H1 (cell line): Measurements from ENCODE around the gene STK11IP. TPM values are rescaled to one million over a fixed set of nuclear protein-coding genes. Genes with fewer than 3 reads are reported as not detected.

ENCODE experiments used
- CTCF ChIA-PET: fragments of 300-600 bp; sonication (Branson Sonifier 250); formaldehyde crosslinking; loops from one replicate; lab custom pipeline; 2021; ENCODE audit not compliant: partially characterized antibody; lab: Charles Lee
- POLR2A ChIA-PET: fragments of 300-600 bp; sonication (Branson Sonifier 250); formaldehyde crosslinking; loops from one replicate; lab custom pipeline; 2021; ENCODE audit warnings: inconsistent platforms; ENCODE audit not compliant: partially characterized antibody; lab: Charles Lee
- DNase-seq, 2 experiments: peaks; one replicate each; pipeline versions ENCODE4 v3.0.0 to v3.0.0-alpha.2; 2010 to 2022; ENCODE audit warnings: low spot score in 2 of 2, low read depth in 1 of 2, mixed read lengths in 1 of 2
- FAIRE-seq: peaks from 2 replicates; lab custom pipeline; 2011; peaks lifted over from hg19 to GRCh38; lab: Jason Lieb, UNC
- H2AFZ ChIP-seq: 2 replicates; pipeline ENCODE4 v1.8.1; 2012; ENCODE audit warnings: low read length, inconsistent platforms
- H2AK5ac ChIP-seq: 2 replicates; pipeline ENCODE4 v1.6.1; 2013; ENCODE audit warnings: low read depth, low read length
- H2BK120ac ChIP-seq: replicated peaks from 2 replicates; pipeline ENCODE3; 2013; ENCODE audit warnings: low read depth, low read length, inconsistent platforms
- H2BK12ac ChIP-seq: 2 replicates; pipeline ENCODE4 v1.6.1; 2013; ENCODE audit warnings: low read depth, low read length
- H2BK15ac ChIP-seq: 2 replicates; pipeline ENCODE4 v1.6.1; 2013; ENCODE audit warnings: low read length
- H2BK20ac ChIP-seq: 2 replicates; pipeline ENCODE4 v1.6.1; 2013; ENCODE audit warnings: low read length
- H2BK5ac ChIP-seq: 2 replicates; pipeline ENCODE4 v1.6.1; 2013; ENCODE audit warnings: low read depth, low read length
- H3K14ac ChIP-seq: 2 replicates; pipeline ENCODE4 v1.6.1; 2013; ENCODE audit warnings: inconsistent platforms; ENCODE audit not compliant: insufficient read length
- H3K18ac ChIP-seq: 2 replicates; pipeline ENCODE4 v1.6.1; 2013; ENCODE audit warnings: low read length; ENCODE audit errors: extremely low read depth
- H3K23ac ChIP-seq: 2 replicates; pipeline ENCODE4 v1.6.1; 2013; ENCODE audit warnings: inconsistent platforms; ENCODE audit not compliant: insufficient read length
- H3K23me2 ChIP-seq: 2 replicates; pipeline ENCODE4 v1.6.1; 2013; ENCODE audit warnings: low read depth, low read length
- H3K27ac ChIP-seq: 2 replicates; pipeline ENCODE4 v1.6.1; 2011; ENCODE audit warnings: low read depth, low read length, inconsistent platforms
- H3K27me3 ChIP-seq, 4 experiments: replicated peaks in 1 of 4; 1 replicate in 1 of 4; 2 replicates in 3 of 4; pipeline versions ENCODE4 v1.6.1 to v1.8.1; 2011 to 2013; ENCODE audit warnings: low read length in 3 of 4, mild to moderate bottlenecking in 3 of 4, inconsistent platforms in 2 of 4, mixed read lengths in 2 of 4, moderate library complexity in 1 of 4; ENCODE audit not compliant: control insufficient read depth in 3 of 4, insufficient read depth in 3 of 4; ENCODE audit errors: extremely low read depth in 1 of 4
- H3K36me3 ChIP-seq, 4 experiments: 2 replicates each; pipeline versions ENCODE4 v1.6.1 to v1.8.1; 2011 to 2013; ENCODE audit warnings: mild to moderate bottlenecking in 4 of 4, low read length in 3 of 4, moderate library complexity in 2 of 4, control low read depth in 1 of 4, inconsistent platforms in 1 of 4; ENCODE audit not compliant: insufficient read depth in 4 of 4, control insufficient read depth in 2 of 4
- H3K4ac ChIP-seq: replicated peaks from 2 replicates; pipeline ENCODE3; 2013; ENCODE audit warnings: low read length, low read depth, mixed read lengths, inconsistent platforms; ENCODE audit not compliant: insufficient read length
- H3K4me1 ChIP-seq, 4 experiments: replicated peaks in 1 of 4; 1 replicate in 1 of 4; 2 replicates in 3 of 4; pipeline versions ENCODE4 v1.6.1 to v1.8.1; 2011 to 2013; ENCODE audit warnings: low read length in 3 of 4, inconsistent platforms in 2 of 4, mixed read lengths in 1 of 4; ENCODE audit not compliant: insufficient read depth in 4 of 4, control insufficient read depth in 3 of 4
- H3K4me2 ChIP-seq, 2 experiments: 2 replicates each; pipeline versions ENCODE4 v1.6.1 to v1.8.1; 2011 to 2013; ENCODE audit warnings: low read depth in 2 of 2, low read length in 2 of 2, control low read depth in 1 of 2, inconsistent platforms in 1 of 2, mild to moderate bottlenecking in 1 of 2; ENCODE audit not compliant: insufficient read depth in 1 of 2
- H3K4me3 ChIP-seq, 4 experiments: fragments of 200-600, 300-600 bp in 1 of 4; sonication (generic), shearing (Covaris generic), sonication (Bioruptor Twin) in 1 of 4; 2 replicates each; pipeline versions ENCODE4 v1.5.1 to v1.8.1; 2011 to 2016; ENCODE audit warnings: low read length in 4 of 4, low read depth in 3 of 4, control low read depth in 2 of 4, inconsistent platforms in 2 of 4, mild to moderate bottlenecking in 2 of 4, mixed read lengths in 1 of 4, moderate library complexity in 1 of 4; ENCODE audit not compliant: insufficient read depth in 2 of 4; ENCODE audit errors: extremely low read depth in 1 of 4
- H3K56ac ChIP-seq: replicated peaks from 2 replicates; pipeline ENCODE3; 2013; ENCODE audit warnings: low read depth, mild to moderate bottlenecking, mixed read lengths, low read length, inconsistent platforms; ENCODE audit not compliant: insufficient read length
- H3K79me1 ChIP-seq: 2 replicates; pipeline ENCODE4 v1.6.1; 2013; ENCODE audit warnings: low read depth, low read length, control low read depth
- H3K79me2 ChIP-seq, 2 experiments: 2 replicates each; pipeline versions ENCODE4 v1.6.1 to v1.8.1; 2012 to 2013; ENCODE audit warnings: low read length in 2 of 2, mild to moderate bottlenecking in 2 of 2, inconsistent platforms in 1 of 2; ENCODE audit not compliant: insufficient read depth in 2 of 2, control insufficient read depth in 1 of 2
- H3K9ac ChIP-seq, 4 experiments: replicated peaks in 1 of 4; 1 replicate in 1 of 4; 2 replicates in 3 of 4; pipeline versions ENCODE4 v1.6.1 to v1.8.1; 2011 to 2013; ENCODE audit warnings: low read depth in 3 of 4, low read length in 3 of 4, control low read depth in 2 of 4, mild to moderate bottlenecking in 2 of 4, moderate library complexity in 2 of 4, inconsistent platforms in 1 of 4; ENCODE audit errors: extremely low read depth in 1 of 4
- H3K9me3 ChIP-seq, 2 experiments: 2 replicates each; pipeline versions ENCODE4 v1.6.1 to v1.8.1; 2012 to 2013; ENCODE audit warnings: mild to moderate bottlenecking in 2 of 2, moderate library complexity in 2 of 2, control low read depth in 1 of 2, inconsistent platforms in 1 of 2, low read depth in 1 of 2, low read length in 1 of 2, mixed read lengths in 1 of 2; ENCODE audit not compliant: insufficient read depth in 2 of 2
- H4K20me1 ChIP-seq, 2 experiments: replicated peaks in 1 of 2; 2 replicates each; pipeline versions ENCODE3 to v1.8.1; 2011 to 2013; ENCODE audit warnings: inconsistent platforms in 2 of 2, low read length in 2 of 2, mild to moderate bottlenecking in 1 of 2; ENCODE audit not compliant: insufficient read depth in 2 of 2, control insufficient read depth in 1 of 2
- H4K5ac ChIP-seq: 2 replicates; pipeline ENCODE4 v1.6.1; 2013; ENCODE audit warnings: low read length, low read depth, mixed read lengths, inconsistent platforms; ENCODE audit not compliant: insufficient read length
- H4K8ac ChIP-seq: 2 replicates; pipeline ENCODE4 v1.8.0; 2013; ENCODE audit warnings: mild to moderate bottlenecking, moderate library complexity, low read length, inconsistent platforms; ENCODE audit not compliant: insufficient read depth; ENCODE audit errors: extremely low read depth
- H4K91ac ChIP-seq: replicated peaks from 2 replicates; pipeline ENCODE3; 2013; ENCODE audit warnings: low read length, mixed read lengths, inconsistent platforms; ENCODE audit not compliant: insufficient read length
- NANOG ChIP-seq: IDR thresholded peaks from 2 replicates; pipeline ENCODE4 v1.6.1; 2011; ENCODE audit warnings: low read length, low read depth, mild to moderate bottlenecking, inconsistent platforms; ENCODE audit not compliant: insufficient read depth, poor library complexity, severe bottlenecking
- RFX5 ChIP-seq: IDR thresholded peaks from 2 replicates; pipeline ENCODE4 v1.6.1; 2011; ENCODE audit warnings: low read depth, low read length, improper control_type of control experiment, borderline replicate concordance
- RNF2 ChIP-seq: fragments of 200-900, 300-1000 bp; sonication (generic); IDR thresholded peaks from 2 replicates; pipeline ENCODE4 v1.7.1; 2016; ENCODE audit warnings: borderline replicate concordance, low read depth, mild to moderate bottlenecking, antibody characterized with exemption, low read length; ENCODE audit not compliant: poor library complexity, severe bottlenecking; ENCODE audit errors: missing control alignments
- SRF ChIP-seq: IDR thresholded peaks from 2 replicates; pipeline ENCODE4 v1.6.1; 2011; ENCODE audit warnings: mild to moderate bottlenecking, low read depth, low read length, moderate library complexity
- WGBS, 2 experiments: shearing (Covaris generic) in 1 of 2; methylation state at CpG; one replicate each; pipeline versions ENCODE4 v1.1.6 to v1.1.7; 2013 to 2015; ENCODE audit warnings: low lambda C conversion rate in 2 of 2, mixed read lengths in 2 of 2, inconsistent platforms in 1 of 2, low coverage in 1 of 2, missing lambda C conversion rate in 1 of 2; ENCODE audit not compliant: insufficient replicate concordance in 2 of 2, insufficient coverage in 1 of 2, insufficient read length in 1 of 2; ENCODE audit errors: extremely low coverage in 1 of 2, missing lambda C conversion rate in 1 of 2; 5-methylcytosine and 5-hydroxymethylcytosine counted together
- polyA plus RNA-seq, 7 experiments: library from polyadenylated mRNA; depleted of rRNA in 3 of 7; stranded (reverse) in 5 of 7; unstranded in 2 of 7; fragments of >200 nt in 5 of 7; fragments of 200-250 nt in 2 of 7; gene quantifications; 1 replicate in 5 of 7; 2 replicates in 1 of 7; 4 replicates in 1 of 7; pipeline versions ENCODE4 v1.2.1 to v1.2.3, GENCODE V29; 2011 to 2013; ENCODE audit warnings: missing spikeins in 2 of 7, mixed read lengths in 2 of 7
- total RNA-seq: library from RNA; stranded (reverse); fragmentation: NEBNext Ultra II Directional; extraction: Animal tissue kit (Norgen Biotek cat#: 25700); gene quantifications from 2 replicates; pipeline ENCODE4 v1.2.1, GENCODE V29; 2021
- TF ChIP-seq, protein P1 (sequence below): IDR thresholded peaks from 2 replicates; pipeline ENCODE4 v1.6.1; 2012; ENCODE audit warnings: low read length, inconsistent platforms
- TF ChIP-seq, protein P2 (sequence below): IDR thresholded peaks from 2 replicates; pipeline ENCODE4 v1.6.1; 2012; ENCODE audit warnings: inconsistent platforms
- TF ChIP-seq, protein P3 (sequence below): IDR thresholded peaks from 2 replicates; pipeline ENCODE4 v1.6.1; 2012; ENCODE audit warnings: inconsistent platforms

STK11IP gene
- total and polyA plus RNA-seq, 2 of the 8 experiments (the other 6 are each of a cell fraction or from before 2014, with no cell fraction given), result 18.5 to 29.6 TPM

DNA sequence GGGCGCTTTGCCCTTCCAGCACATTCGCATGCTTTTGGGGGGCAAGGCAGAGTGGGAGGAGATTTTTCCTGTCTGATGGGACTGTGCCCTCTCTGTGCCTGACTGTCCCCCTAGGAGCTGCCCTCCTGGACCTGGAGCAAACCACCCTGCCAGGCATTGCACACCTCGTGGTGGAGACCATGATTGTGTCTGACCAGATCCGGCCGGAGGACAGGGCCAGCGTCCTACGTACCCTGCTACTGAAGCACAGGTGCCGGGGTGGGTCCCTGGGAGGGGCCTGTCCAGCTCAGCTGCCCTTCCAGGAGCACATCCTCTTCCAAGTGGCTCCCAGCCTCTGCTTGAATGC is 35.1 kb downstream of the STK11IP start:
- Histone ChIP-seq H3K14ac (no peak overlapping the region), H3K36me3 (no peaks in the 10 kb centered on the region), H4K91ac (no peak overlapping the region), H4K8ac (no peak overlapping the region), H2BK20ac (no peak overlapping the region), H4K5ac (no peak overlapping the region), H2BK120ac (no peak overlapping the region), H2BK12ac (no peak overlapping the region), H3K79me1 (no peaks in the 10 kb centered on the region), H3K4me2 (no peak overlapping the region), H2BK5ac (no peak overlapping the region), H3K56ac (no peak overlapping the region), H3K27ac (no peak overlapping the region), H3K4me3 (no peak overlapping the region), H3K9me3 (no peaks in the 10 kb centered on the region), H3K79me2 (no peaks in the 10 kb centered on the region), H3K23me2 (peaks cover 4% of the 10 kb centered on the region; the same call in 1 of the 2 replicates), H2AFZ (no peak overlapping the region), H4K20me1 (peaks cover 0 to 5% of the 10 kb centered on the region in 2 experiments), H3K27me3 (peaks cover 0 to 2% (median under 1%) of the 10 kb centered on the region in 4 experiments; a peak in 1 of 7 replicates), H3K18ac (no peak overlapping the region), H3K4me1 (peaks cover 0 to 8% (median 3%) of the 10 kb centered on the region in 4 experiments; a peak in 3 of 7 replicates), H3K23ac (no peak overlapping the region), H2BK15ac (no peak overlapping the region), H2AK5ac (no peak overlapping the region), H3K9ac (no peak overlapping the region), H3K4ac (no peak overlapping the region)
- FAIRE-seq (no peak), DNase-seq (no peak)
- CTCF ChIA-PET, result interaction anchor here (0.6 to 22.0 kb wide), 9 partner anchors 11 to 135 kb away, joined by 3 to 356 read pairs (median 20); no protein-coding TSS in a partner anchor
- TF ChIP-seq, protein P1, sequence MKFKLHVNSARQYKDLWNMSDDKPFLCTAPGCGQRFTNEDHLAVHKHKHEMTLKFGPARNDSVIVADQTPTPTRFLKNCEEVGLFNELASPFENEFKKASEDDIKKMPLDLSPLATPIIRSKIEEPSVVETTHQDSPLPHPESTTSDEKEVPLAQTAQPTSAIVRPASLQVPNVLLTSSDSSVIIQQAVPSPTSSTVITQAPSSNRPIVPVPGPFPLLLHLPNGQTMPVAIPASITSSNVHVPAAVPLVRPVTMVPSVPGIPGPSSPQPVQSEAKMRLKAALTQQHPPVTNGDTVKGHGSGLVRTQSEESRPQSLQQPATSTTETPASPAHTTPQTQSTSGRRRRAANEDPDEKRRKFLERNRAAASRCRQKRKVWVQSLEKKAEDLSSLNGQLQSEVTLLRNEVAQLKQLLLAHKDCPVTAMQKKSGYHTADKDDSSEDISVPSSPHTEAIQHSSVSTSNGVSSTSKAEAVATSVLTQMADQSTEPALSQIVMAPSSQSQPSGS, result no peak
- no peak for TF ChIP-seq RNF2
- no peak for TF ChIP-seq NANOG
- TF ChIP-seq, protein P2, sequence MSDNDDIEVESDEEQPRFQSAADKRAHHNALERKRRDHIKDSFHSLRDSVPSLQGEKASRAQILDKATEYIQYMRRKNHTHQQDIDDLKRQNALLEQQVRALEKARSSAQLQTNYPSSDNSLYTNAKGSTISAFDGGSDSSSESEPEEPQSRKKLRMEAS, result no peak
- TF ChIP-seq SRF, result no peak
- TF ChIP-seq, protein P3, sequence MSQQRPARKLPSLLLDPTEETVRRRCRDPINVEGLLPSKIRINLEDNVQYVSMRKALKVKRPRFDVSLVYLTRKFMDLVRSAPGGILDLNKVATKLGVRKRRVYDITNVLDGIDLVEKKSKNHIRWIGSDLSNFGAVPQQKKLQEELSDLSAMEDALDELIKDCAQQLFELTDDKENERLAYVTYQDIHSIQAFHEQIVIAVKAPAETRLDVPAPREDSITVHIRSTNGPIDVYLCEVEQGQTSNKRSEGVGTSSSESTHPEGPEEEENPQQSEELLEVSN, result no peak
- no peak for TF ChIP-seq RFX5
- 87% methylated on average over 8 of the region's 8 CpGs; no CpG with 5 or more reads in 1 of the 2 experiments for WGBS, 2 experiments
- POLR2A ChIA-PET, result interaction anchor here (1.3 to 1.4 kb wide), 2 partner anchors 9 to 55 kb away, joined by 4 to 5 read pairs; no protein-coding TSS in a partner anchor
